Fibroblast of lung (primary cell): Measurements from ENCODE around the gene HK2.

Experiments
- CTCF ChIP-seq, 2 donors: IDR thresholded peaks in 1 of 2; conservative IDR thresholded peaks in 1 of 2; 1 replicate in 1 of 2; 2 replicates in 1 of 2; pipeline ENCODE4 v1.5.1; 2011 to 2012; ENCODE audit warnings: low read length in 2 of 2, control low read depth in 1 of 2, inconsistent platforms in 1 of 2, low read depth in 1 of 2, mild to moderate bottlenecking in 1 of 2
- EZH2 ChIP-seq: IDR thresholded peaks from 2 replicates; pipeline ENCODE4 v1.5.1; 2012; ENCODE audit warnings: low read length, control low read depth, mild to moderate bottlenecking; ENCODE audit errors: missing control alignments

DNA sequence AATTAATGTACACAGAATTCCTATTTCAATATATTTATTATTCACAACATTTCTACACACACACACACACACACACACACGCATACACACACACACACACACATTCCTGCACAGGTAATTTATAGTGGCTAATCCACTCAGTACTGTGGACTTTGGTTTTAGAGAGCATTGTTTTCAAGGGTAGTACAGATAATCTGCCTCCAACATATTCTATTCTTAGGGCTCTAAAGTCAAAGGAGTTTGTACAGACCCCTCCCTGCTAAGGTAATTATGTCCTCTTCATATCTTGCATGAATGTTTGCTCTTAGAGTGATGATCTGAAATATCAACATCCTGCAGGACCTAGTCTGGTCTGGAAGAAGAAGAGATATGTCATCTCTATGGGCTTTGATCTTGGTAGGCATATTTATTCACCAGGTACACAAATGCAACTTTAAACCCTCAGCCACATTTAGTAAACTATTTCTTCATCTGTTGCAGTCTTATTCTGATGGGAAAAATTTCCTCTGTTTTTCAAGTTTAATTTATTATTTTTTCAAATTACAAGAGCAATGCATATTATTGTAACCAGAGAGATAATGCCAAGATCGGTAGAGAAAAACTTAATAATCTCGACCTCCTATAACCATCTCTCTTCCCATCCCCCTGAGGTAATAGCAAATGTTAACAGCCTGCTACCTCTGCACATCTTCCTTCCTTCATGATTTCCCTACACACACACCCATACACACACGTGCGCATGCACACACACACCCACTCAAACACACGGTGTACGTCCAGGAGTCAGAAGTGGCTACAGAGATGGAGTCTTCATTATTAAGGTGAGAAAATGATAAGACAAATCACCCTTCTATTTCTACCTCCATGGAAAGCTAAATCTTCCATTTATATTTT lies 106.2 kb downstream of the HK2 start:
- no peak for TF ChIP-seq CTCF (conservative IDR thresholded peaks at IDR 0.05 in 1 of 2, IDR thresholded peaks at IDR 0.05 in 1 of 2; ENCODE audit: low read depth in 1 of 2, low read length in 2 of 2)
- TF ChIP-seq EZH2: no peak
